ENCODE measurements around the gene GNB1.
A peak's percentile ranks its signal among the peaks of the same experiment; 100 is the strongest.

GNB1 gene

GRCh38 chr1:1910651-1911331 is 19.9 kb upstream of the GNB1 start:
- TF ChIP-seq ZNF70 (CRISPR knock-in tag; IDR thresholded peaks at IDR 0.05), result no peak
- TF ChIP-seq POU6F1 (CRISPR knock-in tag; IDR thresholded peaks at IDR 0.05; ENCODE audit: borderline replicate concordance, low read depth), result no peak
- TF ChIP-seq ARNTL (CRISPR knock-in tag; IDR thresholded peaks at IDR 0.05; ENCODE audit: borderline replicate concordance, low read depth), result no peak
- ATAC-seq, result no peak

GRCh38 chr1:1910033-1910465 is 19.2 kb upstream of the GNB1 start:
- no peak for ATAC-seq
- no peak for TF ChIP-seq ZNF70 (CRISPR knock-in tag; IDR thresholded peaks at IDR 0.05)
- TF ChIP-seq GLIS3 (CRISPR knock-in tag; IDR thresholded peaks at IDR 0.05), result no peak
- no peak for TF ChIP-seq RARB (CRISPR knock-in tag; IDR thresholded peaks at IDR 0.05)
- no peak for TF ChIP-seq TCF4 (CRISPR knock-in tag; IDR thresholded peaks at IDR 0.05; ENCODE audit: borderline replicate concordance)
- no peak for TF ChIP-seq ARNTL (CRISPR knock-in tag; IDR thresholded peaks at IDR 0.05; ENCODE audit: borderline replicate concordance, low read depth)

- ATAC-seq, result peak; percentile 16
- no peak for TF ChIP-seq CREB5 (CRISPR knock-in tag; IDR thresholded peaks at IDR 0.05; ENCODE audit: low read depth)
- no peak for TF ChIP-seq POU6F1 (CRISPR knock-in tag; IDR thresholded peaks at IDR 0.05; ENCODE audit: borderline replicate concordance, low read depth)
Observed at GRCh38 chr1:1908506-1908791, 17.6 kb upstream of the GNB1 start.

- no peak for TF ChIP-seq ISL1 (CRISPR knock-in tag; IDR thresholded peaks at IDR 0.05)
- no peak for TF ChIP-seq TSHZ2 (CRISPR knock-in tag; IDR thresholded peaks at IDR 0.05)
- no peak for TF ChIP-seq BACH2 (CRISPR knock-in tag; IDR thresholded peaks at IDR 0.05; ENCODE audit: borderline replicate concordance)
- TF ChIP-seq SNAI2 (CRISPR knock-in tag; IDR thresholded peaks at IDR 0.05), result no peak
- TF ChIP-seq RARB (CRISPR knock-in tag; IDR thresholded peaks at IDR 0.05), result no peak
- no peak for TF ChIP-seq OSR1 (CRISPR knock-in tag; IDR thresholded peaks at IDR 0.05)
- no peak for TF ChIP-seq ESRRG (CRISPR knock-in tag; IDR thresholded peaks at IDR 0.05)
- no peak for TF ChIP-seq ZNF8 (CRISPR knock-in tag; IDR thresholded peaks at IDR 0.05)
- TF ChIP-seq TOX (CRISPR knock-in tag; IDR thresholded peaks at IDR 0.05; ENCODE audit: borderline replicate concordance), result no peak
- no peak for TF ChIP-seq PATZ1 (CRISPR knock-in tag; IDR thresholded peaks at IDR 0.05; ENCODE audit: borderline replicate concordance)
- no peak for TF ChIP-seq ZNF565 (CRISPR knock-in tag; conservative IDR thresholded peaks at IDR 0.05; ENCODE audit: low read depth)
- TF ChIP-seq PPARA (CRISPR knock-in tag; IDR thresholded peaks at IDR 0.05; ENCODE audit: borderline replicate concordance), result no peak
- no peak for TF ChIP-seq ZC3H10 (CRISPR knock-in tag; IDR thresholded peaks at IDR 0.05)
- TF ChIP-seq ZFP30 (CRISPR knock-in tag; IDR thresholded peaks at IDR 0.05), result no peak
- TF ChIP-seq ZNF70 (CRISPR knock-in tag; IDR thresholded peaks at IDR 0.05), result no peak
- no peak for TF ChIP-seq CSDC2 (CRISPR knock-in tag; IDR thresholded peaks at IDR 0.05)
- no peak for TF ChIP-seq ARNTL (CRISPR knock-in tag; IDR thresholded peaks at IDR 0.05; ENCODE audit: borderline replicate concordance, low read depth)
- ATAC-seq, result no peak
Observed at GRCh38 chr1:1907098-1907736, 16.3 kb upstream of the GNB1 start.

Data from SK-N-SH treated with all-trans-retinoic acid at 6 μM for 48 hours (cell line).